Stimulated activated CD4-positive, alpha-beta T cell treated with anti-CD3 and anti-CD28 coated beads, Interleukin-2, amount 100 ng/mL, for 4 hours (primary cell): ENCODE data around the gene ATP6V1A.

Experiments used
- DNase-seq: peaks from one replicate; pipeline ENCODE4 v3.0.0-alpha.2; 2020; ENCODE audit warnings: low read depth

ATP6V1A gene

GRCh38 chr3:113746548-113747282 is at the start of gene ATP6V1A:
TSS of gene ATP6V1A (plus strand) at chr3:113747035. CDS start at chr3:113778754, 31,719 bp downstream.
- peak; percentile 72 for DNase-seq

GRCh38 chr3:113697500-113698090 is 49.2 kb upstream of the ATP6V1A start:
- no peak for DNase-seq

GRCh38 chr3:113698213-113698742 is 48.6 kb upstream of the ATP6V1A start:
- no peak for DNase-seq

- DNase-seq: no peak
Observed at GRCh38 chr3:113698956-113699355, 47.9 kb upstream of the ATP6V1A start.

GRCh38 chr3:113707835-113708234 is 39.0 kb upstream of the ATP6V1A start:
- no peak for DNase-seq

GRCh38 chr3:113712129-113712528 is 34.7 kb upstream of the ATP6V1A start:
- no peak for DNase-seq

- DNase-seq: no peak
Observed at GRCh38 chr3:113714702-113715101, 32.1 kb upstream of the ATP6V1A start.

GRCh38 chr3:113717308-113717707 is 29.5 kb upstream of the ATP6V1A start:
- DNase-seq: no peak

- no peak for DNase-seq
Observed at GRCh38 chr3:113717818-113718217, 29.0 kb upstream of the ATP6V1A start.

GRCh38 chr3:113719294-113719693 is 27.5 kb upstream of the ATP6V1A start:
- DNase-seq: no peak

GRCh38 chr3:113719758-113720157 is 27.1 kb upstream of the ATP6V1A start:
- DNase-seq: no peak

GRCh38 chr3:113721636-113722035 is 25.2 kb upstream of the ATP6V1A start:
- no peak for DNase-seq

- DNase-seq: no peak
Observed at GRCh38 chr3:113728661-113729060, 18.2 kb upstream of the ATP6V1A start.

- no peak for DNase-seq
Observed at GRCh38 chr3:113730550-113730949, 16.3 kb upstream of the ATP6V1A start.

GRCh38 chr3:113731694-113732093 is 15.1 kb upstream of the ATP6V1A start:
- no peak for DNase-seq

- no peak for DNase-seq
Observed at GRCh38 chr3:113736548-113737089, 10.2 kb upstream of the ATP6V1A start.

GRCh38 chr3:113741086-113741485 is 5.7 kb upstream of the ATP6V1A start:
- no peak for DNase-seq

- no peak for DNase-seq
Observed at GRCh38 chr3:113741620-113742019, 5.2 kb upstream of the ATP6V1A start.

- no peak for DNase-seq
Observed at GRCh38 chr3:113743006-113743630, 3.7 kb upstream of the ATP6V1A start.

GRCh38 chr3:113744941-113745755 is 1.7 kb upstream of the ATP6V1A start:
- peak; percentile 80 for DNase-seq

- DNase-seq: peak; percentile 92
Observed at GRCh38 chr3:113745756-113746547, 883 bp upstream of the ATP6V1A start, which contains the start of gene NAA50. TSS of gene NAA50 (minus strand) at chr3:113746249. CDS start at chr3:113745949, 300 bp downstream.
